Stimulated activated CD8-positive, alpha-beta memory T cell treated with anti-CD3 and anti-CD28 coated beads, Interleukin-15, amount 100 ng/mL, for 4 hours (primary cell): ENCODE results near the gene OSBPL8.
A peak's percentile ranks its signal among the peaks of the same experiment; 100 is the strongest.
"Not testable (repeated sequence)": the region's sequence is repeated elsewhere in the genome, so short reads cannot be mapped to it uniquely, and the experiment has no call there.

Source experiments
- DNase-seq, 2 donors: peaks; one replicate each; pipeline ENCODE4 v3.0.0-alpha.2; 2020; ENCODE audit warnings: low read depth in 2 of 2

OSBPL8 gene

DNA sequence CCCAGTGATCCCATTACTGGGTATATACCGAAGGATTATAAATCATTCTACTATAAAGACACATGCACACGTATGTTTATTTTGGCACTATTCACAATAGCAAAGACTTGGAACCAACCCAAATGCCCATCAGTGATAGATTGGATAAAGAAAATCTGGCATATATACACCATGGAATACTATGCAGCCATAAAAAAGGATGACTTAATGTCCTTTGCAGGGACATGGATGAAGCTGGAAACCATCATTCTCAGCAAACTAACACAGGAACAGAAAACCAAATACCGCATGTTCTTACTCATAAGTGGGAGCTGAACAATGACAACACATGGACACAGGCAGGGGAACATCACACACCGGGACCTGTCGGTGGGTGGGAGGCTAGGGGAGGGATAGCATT is 195.4 kb downstream of the OSBPL8 start:
- not testable (repeated sequence) for DNase-seq

DNA sequence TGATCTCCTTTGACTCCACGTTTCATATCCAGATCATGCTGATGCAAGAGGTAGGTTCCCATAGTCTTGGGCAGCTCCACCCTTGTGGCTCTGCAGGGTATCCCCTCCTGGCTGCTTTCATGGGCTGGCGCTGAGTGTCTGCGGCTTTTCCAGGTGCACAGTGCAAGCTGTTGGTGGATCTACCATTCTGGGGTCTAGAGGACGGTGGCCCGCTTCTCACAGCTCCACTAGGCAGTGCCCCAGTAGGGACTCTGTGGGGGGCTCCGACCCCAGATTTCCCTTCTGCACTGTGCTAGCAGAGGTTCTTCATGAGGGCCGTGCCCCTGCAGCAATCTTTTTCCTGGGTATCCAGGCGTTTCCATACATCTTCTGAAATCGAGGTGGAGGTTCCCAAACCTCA is 199.3 kb downstream of the OSBPL8 start:
- DNase-seq = no peak

DNA sequence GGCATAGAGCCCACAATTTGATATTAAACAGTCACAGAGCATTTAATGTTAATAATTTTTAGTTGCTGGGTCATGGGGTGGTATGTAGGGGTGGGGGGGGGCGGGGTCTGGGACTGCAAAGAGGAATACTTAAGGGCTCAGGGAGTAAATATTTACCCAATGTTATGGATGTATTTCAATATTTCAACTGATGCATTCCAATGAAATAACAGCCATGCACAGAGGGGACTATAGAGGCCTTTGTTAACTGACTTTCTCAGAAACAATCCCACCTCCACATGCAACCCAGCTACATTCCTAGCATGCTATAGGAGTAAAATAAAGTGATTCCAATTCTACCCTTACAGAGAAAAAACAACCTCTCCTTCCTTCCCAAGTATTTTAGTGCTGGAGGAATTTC is 203.5 kb downstream of the OSBPL8 start:
- no peak for DNase-seq

DNA sequence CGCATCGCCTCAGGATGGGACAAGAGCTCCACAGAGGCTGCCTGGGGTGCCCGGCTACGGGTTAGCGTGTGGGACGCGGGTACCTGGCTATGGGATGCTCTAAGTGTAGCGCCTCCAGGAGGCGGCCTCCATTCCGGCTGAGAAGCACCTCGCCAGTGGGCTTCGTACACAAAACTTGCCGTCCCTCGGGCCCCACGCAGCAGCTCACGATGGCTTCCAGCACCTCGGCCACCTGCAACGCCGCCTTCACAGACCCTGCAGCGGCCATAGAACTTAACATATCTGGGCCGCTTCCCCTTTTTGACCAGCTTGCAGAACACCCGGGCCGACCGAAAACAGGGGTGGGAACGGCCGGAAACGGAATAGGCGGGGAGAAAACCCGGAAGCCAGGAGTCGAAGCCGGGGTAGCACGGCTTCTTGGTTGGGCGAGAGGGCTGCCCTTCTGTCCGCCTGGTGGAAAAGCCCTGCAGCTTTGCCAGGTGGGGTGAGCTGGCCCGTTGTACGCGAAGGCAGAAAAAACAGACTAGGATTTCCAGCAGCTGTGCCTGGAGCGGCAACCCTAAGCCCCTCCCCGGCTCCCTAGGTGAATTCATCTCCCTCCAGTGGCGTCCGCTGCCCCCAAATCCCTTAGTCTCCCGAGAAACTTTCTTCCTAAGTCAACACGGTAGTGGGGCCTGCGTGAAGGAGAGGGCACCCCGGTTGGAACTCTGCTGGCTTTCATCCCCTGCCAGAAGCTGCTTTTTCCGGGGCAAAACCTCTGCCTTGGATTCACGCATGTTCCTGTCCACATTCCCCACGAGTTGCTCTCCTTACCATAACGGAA is 211.3 kb downstream of the OSBPL8 start, which contains the start of gene BBS10:
TSS of gene BBS10 (minus strand) at position 337 of the 823 bp plus-strand sequence. CDS start at position 280, 57 bp downstream.
- peak; percentile 67 to 72 for DNase-seq

- no peak for DNase-seq
These were observed 212.7 kb downstream of the OSBPL8 start for GRCh38 chr12:76346798-76347420.

GRCh38 chr12:76346236-76346635 is 213.3 kb downstream of the OSBPL8 start:
- DNase-seq = no peak

GRCh38 chr12:76345569-76345968 is 214.0 kb downstream of the OSBPL8 start:
- no peak for DNase-seq

DNA sequence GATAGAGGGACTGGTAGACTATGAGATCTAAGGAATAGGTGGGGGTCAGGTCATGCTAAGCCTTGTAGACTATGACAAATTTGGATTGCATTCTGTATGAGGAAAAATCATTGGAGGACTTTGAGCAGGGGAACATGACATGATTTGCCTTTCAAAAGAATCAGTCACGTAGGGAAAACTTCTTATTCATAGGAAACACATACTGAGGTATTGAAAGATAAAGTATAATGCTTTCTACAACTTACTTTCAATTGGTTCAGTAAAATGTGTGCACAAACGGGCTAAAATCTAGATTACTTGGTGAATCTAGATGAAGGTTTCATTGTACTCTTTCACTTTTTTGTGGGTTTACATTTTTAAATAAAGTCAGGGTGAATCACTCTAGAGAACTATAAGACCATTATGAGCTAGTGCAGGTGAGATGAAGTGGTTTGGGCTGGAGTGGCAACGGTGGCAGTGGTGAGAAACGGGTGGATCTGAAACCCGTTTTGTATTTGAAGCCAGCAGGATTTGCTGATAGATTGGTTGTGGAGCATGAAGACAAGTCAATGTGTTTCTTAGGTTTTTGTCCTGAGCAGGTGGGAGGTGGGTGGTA is 218.0 kb downstream of the OSBPL8 start:
- DNase-seq = no peak

DNA sequence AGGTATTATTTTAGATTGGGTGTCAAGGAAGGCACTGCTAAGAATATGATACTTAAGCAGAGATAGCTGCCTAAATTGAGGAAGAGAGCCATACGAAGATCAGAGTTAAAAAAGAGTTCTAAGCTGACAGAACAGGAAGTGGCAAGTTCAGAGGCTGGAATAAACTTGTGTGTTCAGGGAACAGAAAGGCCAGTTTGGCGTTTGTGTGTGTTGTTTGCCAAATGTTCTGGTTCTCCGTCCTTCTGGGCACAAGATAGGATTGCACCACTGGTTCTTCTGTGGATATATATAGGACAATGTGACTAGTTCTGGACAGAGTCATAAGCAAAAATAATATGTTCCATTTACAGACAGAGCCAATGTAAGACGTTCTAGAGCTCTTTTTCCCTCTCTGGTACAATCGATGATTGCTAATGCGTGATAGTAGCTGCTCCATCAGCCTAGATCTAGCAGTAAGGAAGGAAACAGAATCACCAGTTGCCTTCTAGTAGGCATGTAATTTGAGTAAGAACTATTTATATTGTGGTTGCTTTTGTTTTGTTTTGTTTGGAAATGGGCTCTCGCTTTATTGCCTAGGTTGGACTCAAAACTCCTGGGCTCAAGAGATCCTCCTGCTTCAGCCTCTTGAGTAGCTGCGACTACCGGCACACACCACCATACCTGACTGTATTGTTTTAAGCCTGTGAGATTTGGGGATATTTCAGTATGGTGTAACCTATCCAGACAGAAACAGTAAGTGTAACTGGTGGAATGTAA is 218.7 kb downstream of the OSBPL8 start:
- no peak for DNase-seq

DNA sequence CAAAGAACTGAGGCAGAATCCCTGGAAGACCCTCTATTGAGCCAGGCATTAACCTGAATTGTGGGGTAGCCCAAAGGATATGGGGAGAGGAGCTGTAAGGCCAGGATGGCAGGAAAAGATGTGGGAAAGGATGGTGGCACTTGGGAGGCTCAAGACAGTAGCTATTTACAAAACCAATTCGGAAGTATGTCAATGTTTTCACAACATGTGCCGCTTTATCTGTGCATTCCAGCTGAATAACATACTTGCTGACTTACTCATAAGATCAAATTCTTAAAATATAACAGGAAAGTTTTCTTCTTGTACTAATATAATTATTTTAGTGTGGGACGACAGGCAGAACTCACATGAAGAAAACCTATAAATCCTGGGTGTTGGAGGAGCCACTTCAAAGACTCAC is 222.0 kb downstream of the OSBPL8 start:
- no peak for DNase-seq

DNA sequence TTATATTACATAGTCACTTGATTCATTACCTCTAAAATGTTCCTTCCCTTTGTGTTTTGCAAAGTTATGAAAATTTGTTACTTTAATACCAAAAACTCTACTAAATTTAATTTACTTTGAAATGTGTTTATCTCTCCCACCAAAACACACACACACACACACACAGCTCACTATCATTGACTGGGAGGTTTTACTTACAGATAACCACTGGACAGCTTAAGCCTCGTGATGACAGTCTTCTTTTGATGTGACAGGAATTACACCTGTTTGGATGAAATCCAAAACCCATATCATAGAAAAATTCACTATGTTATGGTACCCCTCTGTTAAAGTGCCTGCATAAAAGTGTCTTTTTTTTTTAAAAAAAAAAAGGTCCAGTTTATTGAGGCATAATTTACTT is 227.0 kb downstream of the OSBPL8 start:
- no peak for DNase-seq

DNA sequence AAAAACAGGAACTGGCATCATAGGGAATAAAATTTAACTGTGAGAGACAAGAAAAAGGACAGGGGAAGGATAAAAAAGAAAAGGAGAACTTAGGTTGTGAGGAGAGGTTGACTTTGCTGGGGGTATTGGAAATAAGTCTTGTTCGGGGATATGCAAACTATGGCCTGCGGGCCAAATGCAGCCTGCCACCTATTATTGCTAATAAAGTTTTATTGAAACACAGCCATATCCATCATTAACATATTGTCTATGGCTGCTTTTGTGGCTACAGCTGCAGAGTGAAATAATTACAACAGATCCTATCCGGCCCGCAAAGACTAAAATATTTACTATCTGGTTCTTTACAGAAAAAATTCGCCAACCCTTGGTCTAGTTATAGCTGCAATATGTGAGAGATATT is 230.0 kb downstream of the OSBPL8 start:
- no peak for DNase-seq

DNA sequence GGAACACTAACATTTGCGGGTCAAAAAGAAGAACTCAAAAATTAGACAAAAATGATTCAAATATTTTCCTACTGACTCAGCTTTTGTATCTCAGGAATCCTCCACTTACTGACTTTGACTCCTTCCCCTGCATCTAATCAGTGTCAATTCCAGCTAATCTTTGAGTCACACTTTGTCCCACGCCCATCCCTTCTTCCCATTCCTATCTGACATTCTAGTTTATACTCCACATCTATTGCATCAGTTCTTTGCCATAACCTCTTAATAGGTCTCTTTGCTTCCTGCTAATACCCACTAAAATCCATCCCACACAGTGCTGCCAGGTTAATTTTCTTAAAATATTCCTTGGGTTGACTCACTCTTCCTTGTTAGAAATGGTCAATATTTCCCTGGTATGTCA is 230.4 kb downstream of the OSBPL8 start:
- DNase-seq = no peak

DNA sequence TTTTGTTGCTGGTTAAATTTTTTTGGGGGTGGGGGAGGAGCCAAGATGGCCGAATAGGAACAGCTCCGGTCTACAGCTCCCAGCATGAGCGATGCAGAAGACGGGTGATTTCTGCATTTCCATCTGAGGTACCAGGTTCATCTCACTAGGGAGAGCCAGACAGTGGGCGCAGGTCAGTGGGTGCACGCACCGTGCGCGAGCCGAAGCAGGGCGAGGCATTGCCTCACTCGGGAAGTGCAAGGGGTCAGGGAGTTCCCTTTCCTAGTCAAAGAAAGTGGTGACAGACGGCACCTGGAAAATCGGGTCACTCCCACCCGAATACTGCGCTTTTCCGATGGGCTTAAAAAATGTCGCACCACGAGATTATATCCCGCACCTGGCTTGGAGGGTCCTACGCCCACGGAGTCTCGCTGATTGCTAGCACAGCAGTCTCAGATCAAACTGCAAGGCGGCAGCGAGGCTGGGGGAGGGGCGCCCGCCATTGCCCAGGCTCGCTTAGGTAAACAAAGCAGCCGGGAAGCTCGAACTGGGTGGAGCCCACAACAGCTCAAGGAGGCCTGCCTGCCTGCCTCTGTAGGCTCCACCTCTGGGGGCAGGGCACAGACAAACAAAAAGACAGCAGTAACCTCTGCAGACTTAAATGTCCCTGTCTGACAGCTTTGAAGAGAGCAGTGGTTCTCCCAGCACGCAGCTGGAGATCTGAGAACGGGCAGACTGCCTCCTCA is 239.8 kb downstream of the OSBPL8 start:
- not testable (repeated sequence) for DNase-seq

- DNase-seq = no peak
These were observed 240.6 kb downstream of the OSBPL8 start for GRCh38 chr12:76318773-76319594.

DNA sequence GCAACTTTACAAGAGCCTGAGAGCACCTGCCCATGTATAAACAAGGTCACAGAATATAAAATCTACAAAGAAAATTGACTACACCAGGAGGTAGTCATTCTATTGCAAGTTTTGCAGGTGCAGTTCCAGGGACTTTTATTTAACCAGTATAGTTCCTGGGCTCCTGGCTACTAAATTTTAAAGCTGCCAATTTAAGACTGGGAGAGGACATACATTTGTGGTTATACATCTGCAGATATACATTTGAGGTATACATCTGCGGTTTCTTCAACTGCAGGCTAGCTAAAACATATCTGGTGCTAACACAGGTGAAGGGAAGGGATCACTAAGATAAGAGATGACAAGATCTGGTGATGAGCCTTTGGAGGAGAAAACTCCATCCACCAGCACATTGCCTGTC is 241.6 kb downstream of the OSBPL8 start:
- no peak for DNase-seq

DNA sequence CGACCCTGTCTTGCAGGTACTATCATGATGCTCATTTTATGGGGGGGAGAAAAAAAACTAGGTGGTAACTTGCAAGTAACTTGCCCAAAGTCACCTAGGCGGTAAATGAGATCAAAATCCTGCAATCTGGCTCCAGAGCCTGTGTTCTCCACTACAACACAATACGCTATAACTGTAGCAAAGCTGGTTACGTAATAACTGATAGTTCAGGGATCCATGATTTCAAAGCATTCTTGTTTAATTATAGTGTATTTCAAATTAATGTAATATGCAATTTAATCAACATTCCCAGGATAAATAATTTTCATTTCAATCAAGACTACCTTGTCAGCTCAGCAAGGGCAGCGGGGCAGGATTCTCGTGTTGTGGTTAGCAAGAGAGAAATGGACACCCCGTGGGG is 243.1 kb downstream of the OSBPL8 start:
- no peak for DNase-seq

DNA sequence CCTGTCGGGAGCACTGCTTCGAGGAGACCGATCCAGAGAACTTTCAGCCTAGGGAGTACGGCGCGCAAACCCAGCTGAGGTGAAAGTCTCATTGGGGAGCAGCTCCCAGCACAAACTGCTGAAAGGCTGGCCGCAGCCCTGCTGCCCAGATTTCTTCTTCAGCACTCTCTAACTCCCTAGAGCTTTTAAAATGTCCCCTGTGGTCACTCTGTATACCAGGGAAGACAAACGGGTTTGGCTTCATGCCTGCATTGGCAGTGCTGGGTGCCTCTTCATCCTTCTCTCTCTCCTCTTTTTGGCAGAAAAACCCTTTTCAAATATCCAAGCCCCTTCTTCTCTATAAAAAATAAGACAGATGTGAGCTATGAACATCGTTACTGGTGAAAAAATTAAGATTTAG is 246.3 kb downstream of the OSBPL8 start:
- no peak for DNase-seq

- DNase-seq = no peak
These were observed 247.3 kb downstream of the OSBPL8 start for GRCh38 chr12:76312315-76312714.

DNA sequence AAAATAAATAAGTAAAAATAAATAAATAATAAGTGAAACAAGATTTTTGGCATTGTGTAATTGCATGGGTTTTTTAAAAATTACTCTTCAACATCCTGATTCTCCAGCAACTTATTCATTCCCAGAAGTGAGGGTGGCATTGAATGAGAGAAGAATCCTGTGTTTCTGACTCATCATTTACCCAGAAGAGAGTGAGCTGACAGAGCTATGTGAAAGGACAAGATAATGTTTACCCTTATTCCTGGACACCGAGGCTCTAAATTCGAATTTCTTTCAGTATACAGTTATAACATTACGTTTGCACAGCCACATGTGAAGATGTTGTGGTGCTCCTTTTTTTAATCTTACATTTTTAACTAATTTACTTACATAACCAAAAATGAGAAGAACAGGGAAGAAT is 247.8 kb downstream of the OSBPL8 start:
- DNase-seq = no peak

GRCh38 chr12:76310110-76310509 is 249.5 kb downstream of the OSBPL8 start:
- no peak for DNase-seq
